Stimulated activated CD4-positive, alpha-beta T cell treated with anti-CD3 and anti-CD28 coated beads, Interleukin-12 subunit alpha, Interleukin-12 subunit beta, amount 100 ng/mL, for 4 hours (primary cell): Measurements from ENCODE around the gene VTI1A.

Experiments used
- DNase-seq: peaks from one replicate; pipeline ENCODE4 v3.0.0-alpha.2; 2020

Gene VTI1A

GRCh38 chr10:112689327-112690072 lies 242.5 kb downstream of the VTI1A start:
- no peak for DNase-seq

DNA sequence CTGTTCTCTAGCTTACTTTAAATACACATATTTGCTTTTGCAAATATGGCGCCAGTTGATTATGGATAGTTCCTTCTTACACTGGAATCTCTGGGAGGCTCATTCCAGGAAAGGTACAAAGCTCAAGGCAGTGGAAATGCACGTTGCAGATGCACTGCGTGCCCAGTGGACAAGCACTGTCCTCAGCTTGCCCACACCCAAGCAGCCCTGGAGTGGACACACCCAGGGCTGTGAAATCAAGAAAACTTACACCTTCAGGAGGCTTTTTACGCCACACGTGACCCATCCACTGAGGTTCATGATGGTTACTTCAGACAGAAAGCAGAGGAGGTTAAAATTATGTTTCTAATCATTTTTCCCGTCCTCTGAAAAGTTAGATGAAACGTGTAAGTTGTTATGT lies 248.5 kb downstream of the VTI1A start:
- DNase-seq: no peak

DNA sequence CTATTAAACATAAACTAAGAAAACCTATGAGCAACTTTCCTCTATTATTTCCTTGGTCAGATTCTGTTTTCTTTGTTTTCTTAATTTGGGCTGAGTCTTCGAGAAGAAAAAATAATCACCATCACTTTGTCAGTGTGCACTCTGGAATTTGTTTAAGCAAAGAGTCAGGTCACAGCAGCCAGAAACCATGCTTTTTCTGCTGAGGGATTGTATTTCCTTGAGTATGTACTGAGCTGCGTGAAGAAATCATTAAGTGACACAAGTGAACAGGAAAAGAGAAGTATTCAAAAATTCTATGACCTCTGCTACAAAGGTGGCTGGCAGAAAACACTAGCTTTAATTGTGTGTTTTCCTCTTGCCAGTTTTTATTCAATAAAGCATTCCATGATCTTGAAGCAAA lies 249.6 kb downstream of the VTI1A start:
- no peak for DNase-seq

- DNase-seq: no peak
These were observed 251.3 kb downstream of the VTI1A start for GRCh38 chr10:112698133-112698817.

DNA sequence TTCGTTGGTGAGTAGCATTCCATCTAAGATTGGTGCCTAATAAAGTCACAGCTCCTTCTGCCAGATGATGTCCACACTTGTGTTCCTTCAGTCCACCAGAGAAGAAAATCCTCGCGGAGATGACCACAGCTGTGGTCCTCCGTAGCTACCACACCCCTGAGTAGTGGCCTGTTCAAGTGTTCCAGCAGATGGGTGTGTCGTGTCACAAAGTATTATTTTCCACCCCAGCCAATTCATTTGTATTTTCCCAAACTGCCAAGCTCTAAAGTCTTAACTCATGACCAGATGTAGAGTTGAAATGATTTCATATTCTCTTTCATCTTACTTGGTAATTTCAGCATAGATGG lies 251.8 kb downstream of the VTI1A start:
- no peak for DNase-seq

- DNase-seq: no peak
These were observed 253.2 kb downstream of the VTI1A start for GRCh38 chr10:112700215-112700671.

DNA sequence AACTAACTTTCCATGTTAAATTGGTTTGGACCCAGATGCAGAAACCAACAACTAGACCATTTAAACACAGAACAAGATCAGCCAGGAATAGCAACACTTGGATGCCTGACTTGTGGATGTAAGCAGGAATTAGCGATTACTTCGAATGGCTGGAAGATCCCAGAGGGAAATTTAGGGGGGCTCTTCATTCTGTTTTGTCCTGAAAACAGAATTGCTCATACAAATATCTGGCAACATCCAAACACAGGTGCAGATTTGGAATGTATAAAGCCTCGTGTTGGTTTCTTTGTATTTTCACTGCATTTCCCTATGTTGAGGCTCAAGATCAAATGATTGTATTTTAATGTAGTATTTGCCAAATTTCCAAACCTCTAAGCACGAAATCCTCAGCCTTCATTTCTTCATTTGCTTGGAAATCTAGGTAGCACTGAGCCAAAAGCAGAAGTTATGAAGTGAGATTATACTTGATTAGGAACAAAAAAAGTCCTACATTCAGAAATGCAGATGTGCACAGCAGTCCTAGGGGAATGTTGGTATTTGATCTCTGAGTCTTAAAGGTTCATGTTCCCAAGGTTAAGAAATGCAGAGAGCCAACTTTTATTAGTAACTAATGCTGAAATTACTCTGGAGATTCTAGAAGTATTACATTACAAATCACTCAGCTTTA lies 254.3 kb downstream of the VTI1A start:
- no peak for DNase-seq

DNA sequence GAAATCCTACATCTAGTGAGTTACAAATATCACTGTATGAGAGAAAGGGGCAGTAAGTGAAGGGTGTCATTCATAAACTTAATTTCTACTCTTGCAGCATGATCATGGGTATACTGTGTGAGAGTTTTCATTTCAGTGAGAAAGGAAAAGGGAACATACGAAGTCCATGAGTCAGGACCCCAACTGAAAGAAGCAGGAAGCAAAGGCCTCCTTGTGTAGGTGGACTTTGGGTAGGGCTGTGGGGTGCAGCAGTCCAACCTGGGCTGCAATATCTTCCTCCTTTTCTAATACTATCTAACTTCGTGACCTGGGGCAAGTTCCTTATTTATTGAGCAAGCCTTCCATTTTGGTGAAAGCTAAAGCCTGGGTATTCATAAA lies 254.9 kb downstream of the VTI1A start:
- no peak for DNase-seq

DNA sequence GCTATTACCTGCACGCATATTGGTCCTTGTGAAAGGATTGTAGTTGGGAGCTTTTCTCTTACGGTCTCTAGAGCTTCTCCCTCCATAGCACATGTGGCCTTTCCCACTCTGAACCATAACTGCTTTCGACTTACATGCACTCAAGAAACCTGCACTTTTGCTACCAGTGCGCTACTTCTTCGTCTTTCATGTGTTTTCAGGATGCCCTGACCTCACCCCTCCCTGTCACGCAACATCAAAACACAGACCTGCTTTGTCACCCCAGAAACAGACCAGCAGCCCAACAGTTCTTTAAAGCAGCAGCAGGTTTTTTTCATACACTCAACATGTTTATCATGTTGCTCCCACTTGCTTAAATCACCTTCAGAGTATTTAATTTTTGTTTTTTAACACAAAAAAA lies 259.6 kb downstream of the VTI1A start:
- no peak for DNase-seq

- no peak for DNase-seq
These were observed 261.4 kb downstream of the VTI1A start for GRCh38 chr10:112708461-112708860.

DNA sequence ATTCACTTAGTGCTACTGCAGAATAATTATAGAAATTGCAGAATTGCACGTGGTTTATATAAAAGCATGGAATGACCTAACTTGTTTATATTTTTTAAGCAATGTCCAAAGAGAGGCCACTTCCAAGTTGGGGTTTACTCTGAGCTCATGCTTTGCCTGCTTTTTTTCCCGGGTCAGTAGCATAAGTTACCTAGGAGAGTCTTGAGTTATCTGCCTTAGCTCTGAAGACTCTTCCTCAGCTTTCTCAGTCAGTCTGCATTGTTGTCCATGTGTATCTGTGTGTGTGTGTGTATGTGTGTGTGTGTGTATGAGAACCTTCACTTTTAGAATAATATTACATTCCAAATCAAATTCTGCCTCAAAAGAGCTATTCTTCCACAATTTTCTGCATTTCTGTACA lies 263.5 kb downstream of the VTI1A start:
- DNase-seq: no peak

GRCh38 chr10:112711366-112711765 lies 264.4 kb downstream of the VTI1A start:
- no peak for DNase-seq

- no peak for DNase-seq
These were observed 265.5 kb downstream of the VTI1A start for GRCh38 chr10:112712536-112712935.

GRCh38 chr10:112713411-112713810 lies 266.4 kb downstream of the VTI1A start:
- no peak for DNase-seq

DNA sequence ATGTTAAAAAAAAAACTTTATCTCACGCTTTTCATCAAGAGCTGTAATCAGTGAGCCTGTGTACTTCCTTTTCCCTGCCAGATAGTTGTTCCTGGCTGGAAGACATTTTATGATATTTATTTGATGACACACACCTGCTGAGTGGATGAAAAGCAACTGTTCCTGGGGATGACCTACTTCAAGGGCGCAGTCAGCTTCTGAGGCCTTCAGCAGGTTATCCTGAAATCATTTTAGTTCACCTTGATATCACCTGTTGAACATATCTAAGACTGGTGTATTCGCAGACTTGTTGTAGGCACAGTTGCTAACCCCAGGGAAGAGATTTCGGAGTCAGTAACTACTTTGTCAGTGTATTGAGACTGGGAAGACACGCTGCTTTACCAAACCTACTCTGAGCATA lies 268.6 kb downstream of the VTI1A start:
- DNase-seq: no peak

DNA sequence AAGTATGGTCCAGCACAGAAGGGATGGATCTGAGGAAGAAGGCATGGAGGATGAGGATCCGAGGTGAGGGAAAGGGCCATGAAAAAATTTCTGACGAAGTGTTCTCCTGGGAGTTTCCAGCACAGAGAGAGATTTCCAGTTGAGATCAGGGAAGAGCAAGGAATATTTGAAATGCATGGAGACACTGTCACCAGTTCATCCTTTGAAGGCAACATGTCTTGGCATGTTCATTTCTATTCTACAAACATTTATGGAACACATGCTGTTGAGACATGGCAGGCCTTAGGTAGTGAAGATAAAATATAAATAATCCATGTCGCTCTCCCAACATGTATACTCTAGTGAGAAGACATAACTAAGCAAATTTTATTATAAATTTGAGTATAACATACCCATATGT lies 269.1 kb downstream of the VTI1A start:
- no peak for DNase-seq

- DNase-seq: no peak
These were observed 270.0 kb downstream of the VTI1A start for GRCh38 chr10:112716924-112717413.

- no peak for DNase-seq
These were observed 273.2 kb downstream of the VTI1A start for GRCh38 chr10:112720178-112720577.

DNA sequence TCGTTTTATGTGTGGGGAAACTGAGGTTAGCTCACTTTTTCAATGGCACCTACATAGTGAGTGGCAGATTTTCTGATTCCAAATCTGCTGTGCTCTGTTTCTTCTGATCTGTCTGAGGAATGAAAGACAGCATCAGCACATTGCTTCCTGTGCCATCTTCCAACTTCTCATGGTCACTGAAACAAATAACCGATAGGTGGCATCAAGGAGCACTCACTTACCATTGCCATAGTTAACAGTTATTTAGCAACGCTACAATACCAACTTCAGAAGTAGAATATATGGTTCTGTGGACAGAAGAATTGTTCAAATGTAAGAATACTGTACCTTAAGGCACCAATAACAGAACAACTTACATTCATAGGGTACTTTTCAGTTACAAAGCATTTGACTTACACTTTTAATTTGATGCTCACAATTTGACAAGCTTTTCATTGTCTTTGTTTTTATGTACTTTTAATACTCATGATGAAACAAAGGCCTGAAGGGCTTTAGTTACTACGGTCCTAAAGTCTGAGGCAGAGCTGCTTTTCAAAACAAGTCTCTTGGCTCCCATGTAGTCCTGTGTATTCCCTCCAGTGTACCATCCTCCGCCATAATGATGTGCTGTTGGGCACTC lies 274.2 kb downstream of the VTI1A start:
- no peak for DNase-seq

- no peak for DNase-seq
These were observed 275.7 kb downstream of the VTI1A start for GRCh38 chr10:112722758-112723157.

- DNase-seq: no peak
These were observed 276.9 kb downstream of the VTI1A start for GRCh38 chr10:112723876-112724275.

GRCh38 chr10:112724404-112724991 lies 277.5 kb downstream of the VTI1A start:
- no peak for DNase-seq
